HepG2 (cell line): ENCODE data around the gene BTN1A1. TPM values are rescaled to one million over a fixed set of nuclear protein-coding genes. Genes with fewer than 3 reads are reported as not detected.

ENCODE experiments used
- AGO2 ChIP-seq: fragments of 200-400 bp; formaldehyde crosslinking; optimal IDR thresholded peaks from 2 replicates; pipeline ENCODE3; 2017; ENCODE audit warnings: mild to moderate bottlenecking, low read depth, low read length, moderate library complexity
- HDAC1 ChIP-seq: sonication (generic); formaldehyde crosslinking; IDR thresholded peaks from 2 replicates; pipeline ENCODE4 v1.5.1; 2020; ENCODE audit warnings: mild to moderate bottlenecking, missing genetic modification reagents
- HNF4G ChIP-seq, 2 experiments: sonication (generic) in 1 of 2; formaldehyde crosslinking in 1 of 2; IDR thresholded peaks; 2 replicates each; pipeline versions ENCODE4 v1.4.0 to v1.6.1; 2011 to 2020; ENCODE audit warnings: borderline replicate concordance in 2 of 2, low read depth in 2 of 2, mild to moderate bottlenecking in 2 of 2, low read length in 1 of 2, missing genetic modification reagents in 1 of 2, moderate library complexity in 1 of 2
- MEIS2 ChIP-seq: sonication (generic); formaldehyde crosslinking; IDR thresholded peaks from 2 replicates; pipeline ENCODE4 v1.9.0; 2021; ENCODE audit warnings: mild to moderate bottlenecking, missing genetic modification reagents
- MNT ChIP-seq: fragments of 450-650 bp; IDR thresholded peaks from 2 replicates; pipeline ENCODE4 v1.6.1; 2016
- NCOA5 ChIP-seq: sonication (generic); formaldehyde crosslinking; IDR thresholded peaks from 2 replicates; pipeline ENCODE4 v1.4.0; 2020; ENCODE audit warnings: missing genetic modification reagents
- PHF8 ChIP-seq: sonication (generic); formaldehyde crosslinking; IDR thresholded peaks from 2 replicates; pipeline ENCODE4 v1.5.0; 2020; ENCODE audit warnings: missing genetic modification reagents
- ZNF780A ChIP-seq: sonication (generic); formaldehyde crosslinking; IDR thresholded peaks from 2 replicates; pipeline ENCODE4 v1.8.0; 2022; ENCODE audit warnings: mild to moderate bottlenecking, missing genetic modification reagents, moderate library complexity
- ZSCAN25 ChIP-seq: sonication (generic); formaldehyde crosslinking; IDR thresholded peaks from 2 replicates; pipeline ENCODE4 v1.8.0; 2022; ENCODE audit warnings: mild to moderate bottlenecking, missing genetic modification reagents
- ZSCAN9 ChIP-seq: IDR thresholded peaks from 2 replicates; pipeline ENCODE4 v1.6.1; 2016; ENCODE audit warnings: borderline replicate concordance
- ZXDC ChIP-seq: sonication (generic); formaldehyde crosslinking; IDR thresholded peaks from 2 replicates; pipeline ENCODE4 v1.5.0; 2020; ENCODE audit warnings: mild to moderate bottlenecking, missing genetic modification reagents
- polyA plus RNA-seq, 8 experiments: library from polyadenylated mRNA; depleted of rRNA in 3 of 8; stranded (reverse) in 7 of 8; unstranded in 1 of 8; fragments of >200 nt; fragmentation: Illumina TruSeq in 4 of 8; extraction: Trizol in 4 of 8; gene quantifications; 2 replicates each; pipeline versions ENCODE4 v1.2.1 to v1.2.3, GENCODE V29; 2011 to 2016; ENCODE audit warnings: low read depth in 4 of 8, missing spikeins in 1 of 8, mixed read lengths in 1 of 8; ENCODE audit not compliant: insufficient read depth in 1 of 8
- total RNA-seq, 5 experiments: library from RNA; depleted of rRNA; stranded (reverse); fragments of >200 nt; fragmentation: Illumina TruSeq; extraction: Trizol; gene quantifications; 2 replicates each; pipeline ENCODE4 v1.2.3, GENCODE V29; 2016; ENCODE audit warnings: low read depth in 1 of 5
- TF ChIP-seq, protein P1 (sequence below): sonication (generic); formaldehyde crosslinking; IDR thresholded peaks from 2 replicates; pipeline ENCODE4 v1.4.0; 2020; ENCODE audit warnings: missing genetic modification reagents
- TF ChIP-seq, protein P2 (sequence below): sonication (generic); formaldehyde crosslinking; IDR thresholded peaks from 2 replicates; pipeline ENCODE4 v1.4.0; 2020; ENCODE audit warnings: missing genetic modification reagents, mild to moderate bottlenecking, borderline replicate concordance
- TF ChIP-seq, protein P3 (sequence below): sonication (generic); formaldehyde crosslinking; conservative IDR thresholded peaks from 2 replicates; pipeline ENCODE4 v1.4.0; 2020; ENCODE audit warnings: mild to moderate bottlenecking, missing genetic modification reagents, moderate library complexity

BTN1A1 gene
- total and polyA plus RNA-seq, 2 of the 13 experiments (the other 11 are each of a cell fraction or from before 2014, with no cell fraction given): 0.04 TPM; not detected in 1

GRCh38 chr6:26534681-26535465 is 34.8 kb downstream of the BTN1A1 start (continued):
- TF ChIP-seq MNT (0 out of 2 replicates have a peak, but pooled peaks have one; percentile 15), ZXDC (CRISPR knock-in tag) (no peak), ZSCAN9 (CRISPR knock-in tag) (peak; percentile 9; the same call in 1 of the 2 replicates), NCOA5 (CRISPR knock-in tag) (no peak), ZNF780A (no peak), AGO2 (no peak), HNF4G (IDR thresholded peaks at IDR 0.05; ENCODE audit: borderline replicate concordance, low read depth, low read length) (no peak), HNF4G (CRISPR knock-in tag; IDR thresholded peaks at IDR 0.05; ENCODE audit: borderline replicate concordance, low read depth) (no peak), ZSCAN25 (CRISPR knock-in tag) (no peak), PHF8 (CRISPR knock-in tag) (0 out of 2 replicates have a peak, but pooled peaks have one; percentile 18), MEIS2 (CRISPR knock-in tag) (no peak), HDAC1 (CRISPR knock-in tag) (no peak)
- TF ChIP-seq, protein P1, sequence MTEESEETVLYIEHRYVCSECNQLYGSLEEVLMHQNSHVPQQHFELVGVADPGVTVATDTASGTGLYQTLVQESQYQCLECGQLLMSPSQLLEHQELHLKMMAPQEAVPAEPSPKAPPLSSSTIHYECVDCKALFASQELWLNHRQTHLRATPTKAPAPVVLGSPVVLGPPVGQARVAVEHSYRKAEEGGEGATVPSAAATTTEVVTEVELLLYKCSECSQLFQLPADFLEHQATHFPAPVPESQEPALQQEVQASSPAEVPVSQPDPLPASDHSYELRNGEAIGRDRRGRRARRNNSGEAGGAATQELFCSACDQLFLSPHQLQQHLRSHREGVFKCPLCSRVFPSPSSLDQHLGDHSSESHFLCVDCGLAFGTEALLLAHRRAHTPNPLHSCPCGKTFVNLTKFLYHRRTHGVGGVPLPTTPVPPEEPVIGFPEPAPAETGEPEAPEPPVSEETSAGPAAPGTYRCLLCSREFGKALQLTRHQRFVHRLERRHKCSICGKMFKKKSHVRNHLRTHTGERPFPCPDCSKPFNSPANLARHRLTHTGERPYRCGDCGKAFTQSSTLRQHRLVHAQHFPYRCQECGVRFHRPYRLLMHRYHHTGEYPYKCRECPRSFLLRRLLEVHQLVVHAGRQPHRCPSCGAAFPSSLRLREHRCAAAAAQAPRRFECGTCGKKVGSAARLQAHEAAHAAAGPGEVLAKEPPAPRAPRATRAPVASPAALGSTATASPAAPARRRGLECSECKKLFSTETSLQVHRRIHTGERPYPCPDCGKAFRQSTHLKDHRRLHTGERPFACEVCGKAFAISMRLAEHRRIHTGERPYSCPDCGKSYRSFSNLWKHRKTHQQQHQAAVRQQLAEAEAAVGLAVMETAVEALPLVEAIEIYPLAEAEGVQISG (CRISPR knock-in tag): no peak
- TF ChIP-seq, protein P2, sequence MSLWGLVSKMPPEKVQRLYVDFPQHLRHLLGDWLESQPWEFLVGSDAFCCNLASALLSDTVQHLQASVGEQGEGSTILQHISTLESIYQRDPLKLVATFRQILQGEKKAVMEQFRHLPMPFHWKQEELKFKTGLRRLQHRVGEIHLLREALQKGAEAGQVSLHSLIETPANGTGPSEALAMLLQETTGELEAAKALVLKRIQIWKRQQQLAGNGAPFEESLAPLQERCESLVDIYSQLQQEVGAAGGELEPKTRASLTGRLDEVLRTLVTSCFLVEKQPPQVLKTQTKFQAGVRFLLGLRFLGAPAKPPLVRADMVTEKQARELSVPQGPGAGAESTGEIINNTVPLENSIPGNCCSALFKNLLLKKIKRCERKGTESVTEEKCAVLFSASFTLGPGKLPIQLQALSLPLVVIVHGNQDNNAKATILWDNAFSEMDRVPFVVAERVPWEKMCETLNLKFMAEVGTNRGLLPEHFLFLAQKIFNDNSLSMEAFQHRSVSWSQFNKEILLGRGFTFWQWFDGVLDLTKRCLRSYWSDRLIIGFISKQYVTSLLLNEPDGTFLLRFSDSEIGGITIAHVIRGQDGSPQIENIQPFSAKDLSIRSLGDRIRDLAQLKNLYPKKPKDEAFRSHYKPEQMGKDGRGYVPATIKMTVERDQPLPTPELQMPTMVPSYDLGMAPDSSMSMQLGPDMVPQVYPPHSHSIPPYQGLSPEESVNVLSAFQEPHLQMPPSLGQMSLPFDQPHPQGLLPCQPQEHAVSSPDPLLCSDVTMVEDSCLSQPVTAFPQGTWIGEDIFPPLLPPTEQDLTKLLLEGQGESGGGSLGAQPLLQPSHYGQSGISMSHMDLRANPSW (CRISPR knock-in tag): no peak
- TF ChIP-seq, protein P3, sequence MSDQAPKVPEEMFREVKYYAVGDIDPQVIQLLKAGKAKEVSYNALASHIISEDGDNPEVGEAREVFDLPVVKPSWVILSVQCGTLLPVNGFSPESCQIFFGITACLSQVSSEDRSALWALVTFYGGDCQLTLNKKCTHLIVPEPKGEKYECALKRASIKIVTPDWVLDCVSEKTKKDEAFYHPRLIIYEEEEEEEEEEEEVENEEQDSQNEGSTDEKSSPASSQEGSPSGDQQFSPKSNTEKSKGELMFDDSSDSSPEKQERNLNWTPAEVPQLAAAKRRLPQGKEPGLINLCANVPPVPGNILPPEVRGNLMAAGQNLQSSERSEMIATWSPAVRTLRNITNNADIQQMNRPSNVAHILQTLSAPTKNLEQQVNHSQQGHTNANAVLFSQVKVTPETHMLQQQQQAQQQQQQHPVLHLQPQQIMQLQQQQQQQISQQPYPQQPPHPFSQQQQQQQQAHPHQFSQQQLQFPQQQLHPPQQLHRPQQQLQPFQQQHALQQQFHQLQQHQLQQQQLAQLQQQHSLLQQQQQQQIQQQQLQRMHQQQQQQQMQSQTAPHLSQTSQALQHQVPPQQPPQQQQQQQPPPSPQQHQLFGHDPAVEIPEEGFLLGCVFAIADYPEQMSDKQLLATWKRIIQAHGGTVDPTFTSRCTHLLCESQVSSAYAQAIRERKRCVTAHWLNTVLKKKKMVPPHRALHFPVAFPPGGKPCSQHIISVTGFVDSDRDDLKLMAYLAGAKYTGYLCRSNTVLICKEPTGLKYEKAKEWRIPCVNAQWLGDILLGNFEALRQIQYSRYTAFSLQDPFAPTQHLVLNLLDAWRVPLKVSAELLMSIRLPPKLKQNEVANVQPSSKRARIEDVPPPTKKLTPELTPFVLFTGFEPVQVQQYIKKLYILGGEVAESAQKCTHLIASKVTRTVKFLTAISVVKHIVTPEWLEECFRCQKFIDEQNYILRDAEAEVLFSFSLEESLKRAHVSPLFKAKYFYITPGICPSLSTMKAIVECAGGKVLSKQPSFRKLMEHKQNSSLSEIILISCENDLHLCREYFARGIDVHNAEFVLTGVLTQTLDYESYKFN (CRISPR knock-in tag): no peak
